HFFc6 (cell line): Measurements from ENCODE around the gene TBC1D24. TPM values are rescaled to one million over a fixed set of nuclear protein-coding genes. Genes with fewer than 3 reads are reported as not detected.
A peak's percentile ranks its signal among the peaks of the same experiment; 100 is the strongest.

Experiments used
- DNase-seq: peaks from one replicate; pipeline ENCODE4 v3.0.0-alpha.2; 2018
- H3K27ac Mint-ChIP-seq: 2 replicates; pipeline ENCODE4 v1.8.0; 2020; ENCODE audit warnings: mild to moderate bottlenecking, mixed read lengths
- H3K27me3 Mint-ChIP-seq: 2 replicates; pipeline ENCODE4 v1.8.0; 2021; ENCODE audit warnings: mild to moderate bottlenecking, moderate library complexity, mixed read lengths; ENCODE audit not compliant: insufficient read depth
- H3K36me3 Mint-ChIP-seq: 2 replicates; pipeline ENCODE4 v1.8.0; 2021; ENCODE audit warnings: low read depth, mixed read lengths
- H3K4me1 Mint-ChIP-seq: 2 replicates; pipeline ENCODE4 v1.8.0; 2020; ENCODE audit warnings: low read depth, mixed read lengths
- H3K4me3 Mint-ChIP-seq: 2 replicates; pipeline ENCODE4 v1.8.0; 2020; ENCODE audit warnings: mild to moderate bottlenecking, moderate library complexity, mixed read lengths
- H3K9me3 Mint-ChIP-seq: 2 replicates; pipeline ENCODE4 v1.8.0; 2020; ENCODE audit warnings: mild to moderate bottlenecking, mixed read lengths
- total RNA-seq, 6 experiments: library from RNA; stranded (reverse); fragmentation: NEBNext Ultra II Directional; extraction: Animal tissue kit (Norgen Biotek cat#: 25700); gene quantifications; 2 replicates in 1 of 6; 3 replicates in 5 of 6; pipeline ENCODE4 v1.2.3, GENCODE V29; 2021
- TF ChIP-seq, protein P1 (sequence below): fragments of 200-600 bp; sonication (generic); IDR thresholded peaks from 2 replicates; pipeline ENCODE4 v1.5.0; 2021; ENCODE audit warnings: antibody characterized with exemption, mild to moderate bottlenecking

TBC1D24 gene
- total RNA-seq, 6 experiments from 2014 or later: 15.8 to 30.3 (median 19.0) TPM

DNA sequence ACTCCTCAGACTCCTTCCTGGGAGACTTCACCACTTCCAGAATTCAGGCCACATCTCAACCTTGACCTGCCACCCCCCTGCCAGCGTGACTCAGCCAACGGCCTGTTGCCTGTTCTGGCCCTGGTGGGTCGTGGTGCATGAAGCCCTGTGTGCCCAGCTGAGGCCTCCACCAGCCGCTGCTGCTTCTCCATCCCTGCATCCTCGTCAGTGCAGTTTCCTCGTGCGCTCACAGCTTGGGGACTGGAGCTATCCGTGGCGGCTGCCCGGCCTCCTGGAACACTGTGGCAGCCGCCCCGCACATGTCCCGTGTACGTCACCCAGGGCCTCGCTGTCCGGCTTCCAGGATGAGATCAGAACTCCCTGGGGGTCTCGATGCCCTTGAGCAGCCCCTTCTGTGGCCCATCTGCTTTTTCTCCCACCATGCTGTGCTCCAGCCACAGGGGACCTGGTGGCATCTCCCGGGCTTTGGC, 23.0 kb upstream of the TBC1D24 start:
- Mint-ChIP-seq H3K27ac (no peak overlapping the region), H3K4me1 (peaks cover 9% of the 10 kb centered on the region), H3K4me3 (no peak overlapping the region), H3K36me3 (peaks cover 13% of the 10 kb centered on the region; the same call in 1 of the 2 replicates), H3K27me3 (peaks cover 2% of the 10 kb centered on the region), H3K9me3 (no peaks in the 10 kb centered on the region)
- TF ChIP-seq, protein P1, sequence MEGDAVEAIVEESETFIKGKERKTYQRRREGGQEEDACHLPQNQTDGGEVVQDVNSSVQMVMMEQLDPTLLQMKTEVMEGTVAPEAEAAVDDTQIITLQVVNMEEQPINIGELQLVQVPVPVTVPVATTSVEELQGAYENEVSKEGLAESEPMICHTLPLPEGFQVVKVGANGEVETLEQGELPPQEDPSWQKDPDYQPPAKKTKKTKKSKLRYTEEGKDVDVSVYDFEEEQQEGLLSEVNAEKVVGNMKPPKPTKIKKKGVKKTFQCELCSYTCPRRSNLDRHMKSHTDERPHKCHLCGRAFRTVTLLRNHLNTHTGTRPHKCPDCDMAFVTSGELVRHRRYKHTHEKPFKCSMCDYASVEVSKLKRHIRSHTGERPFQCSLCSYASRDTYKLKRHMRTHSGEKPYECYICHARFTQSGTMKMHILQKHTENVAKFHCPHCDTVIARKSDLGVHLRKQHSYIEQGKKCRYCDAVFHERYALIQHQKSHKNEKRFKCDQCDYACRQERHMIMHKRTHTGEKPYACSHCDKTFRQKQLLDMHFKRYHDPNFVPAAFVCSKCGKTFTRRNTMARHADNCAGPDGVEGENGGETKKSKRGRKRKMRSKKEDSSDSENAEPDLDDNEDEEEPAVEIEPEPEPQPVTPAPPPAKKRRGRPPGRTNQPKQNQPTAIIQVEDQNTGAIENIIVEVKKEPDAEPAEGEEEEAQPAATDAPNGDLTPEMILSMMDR: no peak
- no peak for DNase-seq

DNA sequence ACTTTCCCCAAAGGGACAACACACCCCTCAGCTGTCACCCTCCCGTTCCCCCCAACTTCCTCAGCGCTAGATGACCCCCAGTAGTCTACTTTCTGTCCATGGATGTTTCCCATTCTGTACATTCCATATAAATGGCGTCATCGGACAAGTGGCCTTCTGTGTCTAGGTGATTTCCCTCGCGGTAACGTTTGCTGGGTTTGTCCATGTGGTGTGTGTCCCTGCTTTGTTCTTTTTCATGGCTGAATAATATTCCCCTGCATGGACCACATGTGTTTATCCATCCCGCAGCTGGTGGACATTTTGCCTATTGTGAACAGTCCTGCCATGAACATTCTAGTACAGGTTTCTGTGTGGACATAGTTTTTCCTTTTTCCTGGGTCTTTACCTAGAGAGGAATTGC, 22.3 kb upstream of the TBC1D24 start:
- peaks cover 2% of the 10 kb centered on the region for H3K27me3 Mint-ChIP-seq
- H3K9me3 Mint-ChIP-seq: no peaks in the 10 kb centered on the region
- peak overlapping the region; percentile 31; the same call in 1 of the 2 replicates for H3K27ac Mint-ChIP-seq
- DNase-seq: no peak
- peaks cover 9% of the 10 kb centered on the region for H3K4me1 Mint-ChIP-seq
- H3K4me3 Mint-ChIP-seq: no peak overlapping the region
- peaks cover 13% of the 10 kb centered on the region; the same call in 1 of the 2 replicates for H3K36me3 Mint-ChIP-seq
- TF ChIP-seq, protein P1: no peak

DNA sequence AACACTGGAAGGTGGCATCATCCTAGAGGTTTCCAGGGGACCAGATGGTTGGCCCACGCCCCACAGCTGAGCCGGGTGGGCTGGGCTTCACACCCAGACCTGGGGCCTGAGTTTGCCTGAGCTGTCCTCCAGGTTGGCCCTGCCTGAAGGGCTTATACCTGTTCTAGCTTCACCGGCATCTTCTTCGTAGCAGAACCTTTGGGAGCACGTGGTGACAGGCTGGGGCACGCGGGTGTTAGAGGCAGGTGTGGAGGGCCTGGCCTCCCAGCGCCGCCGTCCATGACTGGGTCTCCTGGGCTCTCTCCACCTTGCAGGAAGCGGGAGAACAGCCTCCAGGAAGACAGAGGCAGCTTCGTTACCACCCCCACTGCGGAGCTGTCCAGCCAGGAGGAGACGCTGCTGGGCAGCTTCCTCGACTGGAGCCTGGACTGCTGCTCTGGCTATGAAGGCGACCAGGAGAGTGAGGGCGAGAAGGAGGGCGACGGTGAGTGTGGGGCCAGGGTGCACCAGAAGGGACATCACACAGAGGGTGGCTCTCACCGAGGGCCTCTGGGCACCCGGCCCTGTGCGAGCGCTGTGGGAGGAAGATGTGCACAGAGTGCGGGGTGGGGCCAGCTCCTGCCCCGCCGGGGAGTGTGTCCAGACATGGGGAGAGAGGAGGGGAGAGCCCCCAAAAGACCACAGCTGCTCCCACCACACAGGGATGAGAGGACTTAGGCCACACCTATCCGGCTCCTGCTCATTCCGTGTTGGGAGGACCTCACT, 19.7 kb upstream of the TBC1D24 start:
- DNase-seq: no peak
- Mint-ChIP-seq H3K9me3 (no peaks in the 10 kb centered on the region), H3K36me3 (peaks cover 13% of the 10 kb centered on the region; the same call in 1 of the 2 replicates), H3K4me1 (peaks cover 7% of the 10 kb centered on the region), H3K27ac (no peak overlapping the region), H3K4me3 (no peak overlapping the region), H3K27me3 (peaks cover 4% of the 10 kb centered on the region)
- TF ChIP-seq, protein P1: no peak

DNA sequence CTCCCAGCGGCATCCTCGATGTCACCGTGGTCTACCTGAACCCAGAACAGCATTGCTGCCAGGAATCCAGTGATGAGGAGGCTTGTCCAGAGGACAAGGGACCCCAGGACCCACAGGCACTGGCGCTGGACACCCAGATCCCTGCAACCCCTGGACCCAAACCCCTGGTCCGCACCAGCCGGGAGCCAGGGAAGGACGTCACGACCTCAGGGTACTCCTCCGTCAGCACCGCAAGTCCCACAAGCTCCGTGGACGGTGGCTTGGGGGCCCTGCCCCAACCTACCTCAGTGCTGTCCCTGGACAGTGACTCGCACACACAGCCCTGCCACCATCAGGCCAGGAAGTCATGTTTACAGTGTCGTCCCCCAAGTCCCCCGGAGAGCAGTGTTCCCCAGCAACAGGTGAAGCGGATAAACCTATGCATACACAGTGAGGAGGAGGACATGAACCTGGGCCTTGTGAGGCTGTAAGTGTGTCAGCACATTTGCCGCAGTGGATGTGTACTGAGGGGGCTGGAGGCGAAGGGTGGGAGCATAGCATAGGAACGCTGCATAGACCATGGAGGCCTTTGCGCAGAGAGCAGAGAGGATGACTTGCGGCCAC, 18.3 kb upstream of the TBC1D24 start:
- H3K4me1 Mint-ChIP-seq: peaks cover 7% of the 10 kb centered on the region
- H3K9me3 Mint-ChIP-seq: no peaks in the 10 kb centered on the region
- DNase-seq: no peak
- no peak overlapping the region for H3K4me3 Mint-ChIP-seq
- peaks cover 4% of the 10 kb centered on the region for H3K27me3 Mint-ChIP-seq
- no peak overlapping the region for H3K27ac Mint-ChIP-seq
- TF ChIP-seq, protein P1: no peak
- H3K36me3 Mint-ChIP-seq: peaks cover 13% of the 10 kb centered on the region; the same call in 1 of the 2 replicates

DNA sequence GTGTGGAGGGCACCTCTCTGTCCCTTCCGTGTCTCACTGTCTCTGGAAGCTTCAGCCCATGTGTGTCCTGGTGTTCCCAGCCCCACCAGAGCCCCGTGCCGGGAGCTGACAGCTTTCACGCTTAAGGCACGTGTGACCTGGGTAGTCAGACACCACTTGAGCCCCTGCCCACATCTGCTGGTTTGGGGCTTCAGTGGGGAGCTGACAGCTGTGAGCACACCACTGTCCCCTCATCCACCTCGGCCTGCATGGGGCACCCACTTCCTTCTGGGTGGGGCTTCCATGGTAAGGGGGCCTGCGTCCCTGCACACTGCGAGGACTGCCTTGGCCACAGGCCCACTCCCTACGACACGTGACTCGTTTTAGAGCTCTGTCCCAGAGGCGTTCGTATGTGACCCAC, 17.7 kb upstream of the TBC1D24 start:
- Mint-ChIP-seq H3K4me3 (no peak overlapping the region), H3K4me1 (peaks cover 7% of the 10 kb centered on the region), H3K27me3 (peaks cover 4% of the 10 kb centered on the region), H3K27ac (no peak overlapping the region), H3K36me3 (peaks cover 13% of the 10 kb centered on the region; the same call in 1 of the 2 replicates), H3K9me3 (no peaks in the 10 kb centered on the region)
- TF ChIP-seq, protein P1: no peak
- DNase-seq: no peak
